Camera-type eye (tissue), 1 donor: ENCODE data around the gene ATP6V1E1. TPM values are rescaled to one million over a fixed set of nuclear protein-coding genes. Genes with fewer than 3 reads are reported as not detected.

Source experiments
- total RNA-seq: library from RNA; depleted of rRNA; stranded (reverse); fragments of >200 nt; gene quantifications from one replicate; pipeline ENCODE4 v1.2.3, GENCODE V29; 2014

Gene ATP6V1E1
- 119 TPM for total RNA-seq

DNA sequence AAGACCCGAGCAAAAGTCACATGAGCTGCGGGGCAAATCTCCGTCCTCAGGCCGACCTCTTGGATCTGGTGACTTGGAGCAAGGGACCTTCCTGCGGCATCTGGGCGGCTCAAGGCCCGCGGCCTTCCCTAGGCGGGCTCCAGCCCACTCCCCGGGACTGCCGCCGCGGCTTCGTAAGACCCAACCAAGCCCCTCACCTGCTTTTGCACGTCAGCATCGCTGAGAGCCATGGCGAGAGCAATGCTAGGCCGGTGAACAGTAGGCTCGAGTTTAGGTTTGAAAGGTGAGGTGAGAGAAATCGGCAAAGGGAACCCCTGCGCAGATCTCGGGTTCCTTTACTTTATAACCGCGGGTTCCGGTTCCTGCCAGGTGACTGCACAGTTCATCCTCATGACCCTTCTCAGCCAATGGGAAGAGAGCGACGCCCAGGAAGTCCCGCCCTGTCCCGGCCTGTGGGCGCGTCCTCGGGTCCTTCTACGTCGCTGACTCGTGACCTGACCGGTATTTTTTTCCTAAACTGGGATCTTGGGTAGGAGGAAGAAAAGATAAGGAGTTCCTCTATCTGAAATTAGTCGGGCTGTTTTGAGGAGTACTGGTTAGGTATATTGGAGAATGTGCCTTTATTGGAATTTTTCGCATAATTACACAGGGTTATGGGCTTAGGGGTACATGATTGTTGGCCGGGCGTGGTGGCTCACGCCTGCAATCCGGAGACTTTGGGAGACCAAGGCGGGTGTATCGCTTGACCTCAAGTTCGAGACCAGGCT, at the start of gene ATP6V1E1:
Gene ATP6V1E1 (minus strand): TSS at position 344 of the 767 bp plus-strand sequence. CDS start 114 bp downstream, at position 230.

DNA sequence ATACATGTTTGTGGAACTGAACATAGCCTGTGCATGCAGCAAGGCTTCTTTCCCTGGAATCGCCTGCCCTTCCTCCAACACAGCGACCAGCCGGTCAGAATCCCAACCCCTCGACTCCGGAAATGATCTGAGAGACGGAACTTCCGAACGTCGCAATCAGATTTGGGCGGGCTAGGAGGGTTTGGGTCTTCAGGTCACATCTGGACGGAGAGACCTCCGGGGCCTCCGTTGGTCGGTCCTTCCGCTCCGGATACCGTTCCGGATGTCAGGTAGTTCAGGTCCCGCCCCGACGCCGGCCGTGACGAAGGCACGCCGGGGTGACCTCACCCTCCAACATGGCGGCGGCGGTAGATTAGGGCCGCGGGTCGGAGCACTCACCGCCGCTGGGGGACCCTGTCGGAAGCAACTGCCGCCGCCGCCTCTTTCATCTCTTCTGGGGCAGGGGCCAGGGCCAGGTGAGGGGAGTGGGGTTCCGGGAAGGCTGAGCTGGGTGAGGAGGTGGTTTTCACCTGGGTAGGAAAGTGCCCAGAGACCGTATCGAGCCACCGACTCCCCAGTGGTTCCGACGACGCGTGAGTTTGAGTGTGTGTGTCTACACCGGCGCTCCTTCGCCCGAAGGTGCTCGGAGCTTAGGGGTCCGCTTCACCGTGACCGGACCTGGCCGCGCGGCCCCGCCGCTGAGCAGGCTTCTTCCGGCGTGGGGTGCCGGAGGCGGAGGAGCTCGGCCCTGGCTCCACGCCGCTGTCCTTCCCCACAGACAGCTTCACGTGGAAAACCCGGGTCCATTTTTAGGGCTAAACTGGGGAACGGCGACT, 10.1 kb upstream of the ATP6V1E1 start, which contains the start of gene BCL2L13:
Gene BCL2L13 (plus strand): TSS at position 326 of the 815 bp plus-strand sequence. CDS start 16,955 bp downstream, outside the sequence.

GRCh38 chr22:17562906-17563870, 65.4 kb downstream of the ATP6V1E1 start, which contains the start of gene SLC25A18:
SLC25A18 (plus strand) TSS chr22:17563498; CDS start chr22:17579945, 16,447 bp downstream.

Other genes with a start within 250 kb of the ATP6V1E1 start
- gene SLC25A18, start 65.3 kb downstream of the ATP6V1E1 start, total RNA-seq: 0.71 TPM
- 109 TPM for gene BCL2L13, start 10.0 kb upstream of the ATP6V1E1 start, total RNA-seq
- 33.5 TPM for gene BID, start 145.7 kb upstream of the ATP6V1E1 start, total RNA-seq